ENCODE data around the gene APOBEC3B.
"Not testable (repeated sequence)": the region's sequence is repeated elsewhere in the genome, so short reads cannot be mapped to it uniquely, and the experiment has no call there.

Gene APOBEC3B

DNA sequence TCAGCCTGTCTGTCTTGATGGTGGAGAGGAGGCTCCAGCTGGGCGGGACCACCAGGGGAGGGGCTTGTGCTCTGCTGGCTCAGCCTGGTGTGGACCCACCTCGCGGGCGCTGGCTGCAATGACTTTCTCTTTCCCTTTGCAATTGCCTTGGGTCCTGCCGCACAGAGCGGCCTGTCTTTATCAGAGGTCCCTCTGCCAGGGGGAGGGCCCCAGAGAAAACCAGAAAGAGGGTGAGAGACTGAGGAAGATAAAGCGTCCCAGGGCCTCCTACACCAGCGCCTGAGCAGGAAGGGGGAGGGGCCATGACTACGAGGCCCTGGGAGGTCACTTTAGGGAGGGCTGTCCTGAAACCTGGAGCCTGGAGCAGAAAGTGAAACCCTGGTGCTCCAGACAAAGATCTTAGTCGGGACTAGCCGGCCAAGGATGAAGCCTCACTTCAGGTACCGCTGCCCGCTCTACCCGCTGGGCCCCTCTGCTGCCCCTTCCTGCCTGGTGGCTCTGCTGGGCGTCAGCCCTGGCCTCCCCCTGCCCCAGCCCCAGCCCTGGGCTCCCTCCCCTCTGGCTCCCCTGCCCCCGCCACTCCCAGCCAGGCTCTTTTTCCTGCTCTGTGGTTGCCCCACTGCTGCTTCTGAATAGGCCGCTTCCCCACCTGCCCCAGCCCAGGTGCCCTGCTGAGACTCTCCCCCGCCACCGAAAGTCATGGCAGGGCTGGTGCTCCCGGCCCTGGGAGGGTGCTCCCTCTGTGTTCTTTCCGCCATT, 58.6 kb downstream of the APOBEC3B start, which contains the start of gene APOBEC3F:
Gene APOBEC3F (plus strand): TSS at position 327 of the 759 bp plus-strand sequence. CDS start 97 bp downstream, at position 424.
- not testable (repeated sequence) for H3K36me3 ChIP-seq (ENCODE audit: insufficient read depth, low read length); H3K27me3 ChIP-seq (ENCODE audit: insufficient read depth, low read length, poor library complexity); H3K79me2 ChIP-seq (ENCODE audit: insufficient read depth, low read length); H4K20me1 ChIP-seq (ENCODE audit: insufficient read depth, low read length); H3K9me3 ChIP-seq (ENCODE audit: insufficient read depth, low read length, severe bottlenecking)
- TF ChIP-seq, protein P1, sequence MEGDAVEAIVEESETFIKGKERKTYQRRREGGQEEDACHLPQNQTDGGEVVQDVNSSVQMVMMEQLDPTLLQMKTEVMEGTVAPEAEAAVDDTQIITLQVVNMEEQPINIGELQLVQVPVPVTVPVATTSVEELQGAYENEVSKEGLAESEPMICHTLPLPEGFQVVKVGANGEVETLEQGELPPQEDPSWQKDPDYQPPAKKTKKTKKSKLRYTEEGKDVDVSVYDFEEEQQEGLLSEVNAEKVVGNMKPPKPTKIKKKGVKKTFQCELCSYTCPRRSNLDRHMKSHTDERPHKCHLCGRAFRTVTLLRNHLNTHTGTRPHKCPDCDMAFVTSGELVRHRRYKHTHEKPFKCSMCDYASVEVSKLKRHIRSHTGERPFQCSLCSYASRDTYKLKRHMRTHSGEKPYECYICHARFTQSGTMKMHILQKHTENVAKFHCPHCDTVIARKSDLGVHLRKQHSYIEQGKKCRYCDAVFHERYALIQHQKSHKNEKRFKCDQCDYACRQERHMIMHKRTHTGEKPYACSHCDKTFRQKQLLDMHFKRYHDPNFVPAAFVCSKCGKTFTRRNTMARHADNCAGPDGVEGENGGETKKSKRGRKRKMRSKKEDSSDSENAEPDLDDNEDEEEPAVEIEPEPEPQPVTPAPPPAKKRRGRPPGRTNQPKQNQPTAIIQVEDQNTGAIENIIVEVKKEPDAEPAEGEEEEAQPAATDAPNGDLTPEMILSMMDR (IDR thresholded peaks at IDR 0.05; ENCODE audit: borderline replicate concordance, extremely low read depth, low read length, poor library complexity, severe bottlenecking) = peak; percentile 20
- peaks cover 21% of the 10 kb centered on the region for H3K4me1 ChIP-seq (ENCODE audit: insufficient read depth, low read length)
- H2AFZ ChIP-seq (ENCODE audit: low read depth, low read length) = peak within 1 kb of the TSS; percentile 67
- DNase-seq = peak; percentile 87
- peak within 1 kb of the TSS; percentile 70 for H3K9ac ChIP-seq (ENCODE audit: low read depth, low read length)
- peak within 1 kb of the TSS; percentile 79 for H3K27ac ChIP-seq (ENCODE audit: low read length)
- peak within 1 kb of the TSS; percentile 94 for H3K4me2 ChIP-seq (ENCODE audit: insufficient read depth, low read length)
- ATAC-seq (ENCODE audit: insufficient read depth, low read depth) = peak; percentile 94
- peak within 1 kb of the TSS; percentile 53 to 71 for H3K4me3 ChIP-seq (ENCODE audit: low read depth in 1 of 2, low read length in 2 of 2)

DNA sequence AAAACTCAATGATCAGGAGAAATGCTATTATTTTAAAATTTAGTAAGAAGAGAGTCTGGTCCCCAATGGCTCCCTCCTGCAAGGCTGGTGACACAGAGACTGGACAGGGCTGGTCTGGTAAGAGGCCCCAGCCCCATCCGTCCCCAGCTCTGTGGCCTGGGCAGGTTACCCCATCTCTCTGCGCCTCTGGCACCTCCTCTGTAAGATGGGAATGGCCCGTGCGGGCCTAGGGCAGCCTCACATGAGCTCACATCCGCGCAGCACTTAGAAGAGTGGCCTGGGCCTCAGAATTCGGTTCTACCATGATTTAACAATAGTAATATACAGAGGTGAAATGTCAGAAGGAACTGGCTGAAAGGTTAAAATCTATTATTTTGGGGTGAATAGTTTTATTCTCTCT, 59.8 kb downstream of the APOBEC3B start:
- Histone ChIP-seq H3K27me3 (ENCODE audit: insufficient read depth, low read length, poor library complexity) (no peaks in the 10 kb centered on the region), H3K9ac (ENCODE audit: low read depth, low read length) (peak overlapping the region; percentile 70; the same call in 1 of the 2 replicates), H3K36me3 (ENCODE audit: insufficient read depth, low read length) (no peaks in the 10 kb centered on the region; the same call in 1 of the 2 replicates), H3K9me3 (ENCODE audit: insufficient read depth, low read length, severe bottlenecking) (no peaks in the 10 kb centered on the region), H4K20me1 (ENCODE audit: insufficient read depth, low read length) (no peaks in the 10 kb centered on the region), H2AFZ (ENCODE audit: low read depth, low read length) (no peak overlapping the region), H3K4me3 (ENCODE audit: low read depth in 1 of 2, low read length in 2 of 2) (no peak overlapping the region; a peak in 1 of 4 replicates), H3K4me1 (ENCODE audit: insufficient read depth, low read length) (peaks cover 21% of the 10 kb centered on the region), H3K27ac (ENCODE audit: low read length) (no peak overlapping the region), H3K4me2 (ENCODE audit: insufficient read depth, low read length) (peak overlapping the region; percentile 94), H3K79me2 (ENCODE audit: insufficient read depth, low read length) (peaks cover 7% of the 10 kb centered on the region; the same call in 1 of the 2 replicates)
- TF ChIP-seq EZH2 (IDR thresholded peaks at IDR 0.05; ENCODE audit: borderline replicate concordance, low read depth, low read length, severe bottlenecking) = no peak
- TF ChIP-seq, protein P1 (IDR thresholded peaks at IDR 0.05; ENCODE audit: borderline replicate concordance, extremely low read depth, low read length, poor library complexity, severe bottlenecking) = no peak
- ATAC-seq (ENCODE audit: insufficient read depth, low read depth) = no peak
- DNase-seq = no peak

All from DND-41 (cell line).